ENCODE measurements around the gene SYNDIG1.

- no peak for TF ChIP-seq CTCF (IDR thresholded peaks at IDR 0.05)
- no peak for TF ChIP-seq POLR2A (IDR thresholded peaks at IDR 0.05)
Observed at GRCh38 chr20:24528583-24529368, 59.3 kb downstream of the SYNDIG1 start.

Data from lower leg skin (tissue), 3 donors.